A549 (cell line): ENCODE data around the gene PCOLCE2.

Source experiments
- BHLHE40 ChIP-seq: IDR thresholded peaks from 2 replicates; pipeline ENCODE4 v1.6.1; 2012; ENCODE audit warnings: low read depth, low read length, inconsistent platforms
- EHMT2 ChIP-seq: fragments of 200-600 bp; sonication (generic); IDR thresholded peaks from 2 replicates; pipeline ENCODE4 v1.6.1; 2016; ENCODE audit warnings: antibody characterized with exemption, low read depth, mild to moderate bottlenecking, moderate library complexity
- EP300 ChIP-seq, 2 experiments: fragments of >200 bp; sonication (Bioruptor Twin); formaldehyde crosslinking; IDR thresholded peaks; 2 replicates in 1 of 2; 3 replicates in 1 of 2; pipeline ENCODE4 v1.6.1; 2016 to 2017
- KDM1A ChIP-seq: fragments of 200-600 bp; sonication (generic); IDR thresholded peaks from 2 replicates; pipeline ENCODE4 v1.6.1; 2016; ENCODE audit warnings: low read depth, mild to moderate bottlenecking
- POLR2A ChIP-seq: IDR thresholded peaks from 2 replicates; pipeline ENCODE4 v1.6.1; 2012; ENCODE audit warnings: mild to moderate bottlenecking, low read length
- POLR2AphosphoS2 ChIP-seq: conservative IDR thresholded peaks from 2 replicates; pipeline ENCODE4 v1.6.1; 2012; ENCODE audit warnings: low read length, improper control_type of control experiment, inconsistent platforms
- RNF2 ChIP-seq: fragments of 200-600 bp; sonication (generic); IDR thresholded peaks from 2 replicates; pipeline ENCODE4 v1.6.1; 2016; ENCODE audit warnings: low read depth, mild to moderate bottlenecking, antibody characterized with exemption, moderate library complexity, borderline replicate concordance
- SMC3 ChIP-seq: fragments of >200 bp; sonication (Bioruptor Twin); formaldehyde crosslinking; IDR thresholded peaks from 3 replicates; pipeline ENCODE4 v1.6.1; 2018; ENCODE audit warnings: inconsistent platforms
- ZFP36 ChIP-seq: fragments of 450-650 bp; IDR thresholded peaks from 2 replicates; pipeline ENCODE4 v1.6.1; 2014; ENCODE audit warnings: borderline replicate concordance; ENCODE audit not compliant: partially characterized antibody
- TF ChIP-seq, protein P1 (sequence below): fragments of >200 bp; sonication (Bioruptor Twin); formaldehyde crosslinking; IDR thresholded peaks from 3 replicates; pipeline ENCODE4 v1.5.1; 2016
- TF ChIP-seq, protein P2 (sequence below): IDR thresholded peaks from 2 replicates; pipeline ENCODE4 v1.6.1; 2012; ENCODE audit warnings: low read depth, borderline replicate concordance

DNA sequence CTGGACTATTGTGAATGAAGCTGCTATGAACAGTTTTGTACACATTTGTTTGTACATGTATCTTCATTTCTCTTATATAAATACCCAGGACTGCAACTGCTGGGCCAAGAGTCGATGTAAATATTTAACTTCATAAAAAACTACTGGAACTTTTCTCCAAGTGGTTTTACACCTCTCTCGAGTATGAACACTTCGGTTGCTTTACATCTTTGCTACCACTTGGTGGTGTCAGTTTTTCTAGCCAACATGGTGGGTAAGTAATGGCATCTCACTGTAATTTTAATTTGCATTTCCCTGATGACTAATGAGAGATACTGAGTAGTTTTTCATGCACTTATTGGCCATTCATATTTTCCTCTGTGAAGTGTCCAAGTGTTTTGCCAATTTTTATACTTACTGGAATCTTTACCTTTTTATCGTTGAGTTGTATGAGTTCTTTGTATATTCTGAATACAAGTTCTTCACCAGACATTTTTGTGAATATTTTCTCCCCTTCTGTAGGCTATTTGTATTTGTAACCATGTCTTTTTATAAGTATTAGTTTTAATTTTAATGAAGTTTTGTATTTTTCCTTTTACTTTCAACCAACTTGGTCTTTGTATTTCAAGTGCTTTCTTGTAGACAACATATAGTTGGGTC, 44.4 kb downstream of the PCOLCE2 start:
- TF ChIP-seq, protein P1, sequence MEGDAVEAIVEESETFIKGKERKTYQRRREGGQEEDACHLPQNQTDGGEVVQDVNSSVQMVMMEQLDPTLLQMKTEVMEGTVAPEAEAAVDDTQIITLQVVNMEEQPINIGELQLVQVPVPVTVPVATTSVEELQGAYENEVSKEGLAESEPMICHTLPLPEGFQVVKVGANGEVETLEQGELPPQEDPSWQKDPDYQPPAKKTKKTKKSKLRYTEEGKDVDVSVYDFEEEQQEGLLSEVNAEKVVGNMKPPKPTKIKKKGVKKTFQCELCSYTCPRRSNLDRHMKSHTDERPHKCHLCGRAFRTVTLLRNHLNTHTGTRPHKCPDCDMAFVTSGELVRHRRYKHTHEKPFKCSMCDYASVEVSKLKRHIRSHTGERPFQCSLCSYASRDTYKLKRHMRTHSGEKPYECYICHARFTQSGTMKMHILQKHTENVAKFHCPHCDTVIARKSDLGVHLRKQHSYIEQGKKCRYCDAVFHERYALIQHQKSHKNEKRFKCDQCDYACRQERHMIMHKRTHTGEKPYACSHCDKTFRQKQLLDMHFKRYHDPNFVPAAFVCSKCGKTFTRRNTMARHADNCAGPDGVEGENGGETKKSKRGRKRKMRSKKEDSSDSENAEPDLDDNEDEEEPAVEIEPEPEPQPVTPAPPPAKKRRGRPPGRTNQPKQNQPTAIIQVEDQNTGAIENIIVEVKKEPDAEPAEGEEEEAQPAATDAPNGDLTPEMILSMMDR = peak; percentile 50
- TF ChIP-seq EHMT2 (no peak), EP300 (IDR thresholded peaks at IDR 0.05) (no peak), KDM1A (no peak), ZFP36 (no peak), POLR2AphosphoS2 (no peak), RNF2 (no peak), BHLHE40 (no peak), POLR2A (no peak), SMC3 (peak; percentile 48; the same call in 1 of the 3 replicates)
- TF ChIP-seq, protein P2, sequence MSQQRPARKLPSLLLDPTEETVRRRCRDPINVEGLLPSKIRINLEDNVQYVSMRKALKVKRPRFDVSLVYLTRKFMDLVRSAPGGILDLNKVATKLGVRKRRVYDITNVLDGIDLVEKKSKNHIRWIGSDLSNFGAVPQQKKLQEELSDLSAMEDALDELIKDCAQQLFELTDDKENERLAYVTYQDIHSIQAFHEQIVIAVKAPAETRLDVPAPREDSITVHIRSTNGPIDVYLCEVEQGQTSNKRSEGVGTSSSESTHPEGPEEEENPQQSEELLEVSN = no peak
